Measurements from ENCODE around the gene RRAD.

RRAD gene

GRCh38 chr16:66899945-66900710 is 25.2 kb downstream of the RRAD start (continued):
- no peak for TF ChIP-seq ZNF132 (tag by site-specific recombination; IDR thresholded peaks at IDR 0.05; ENCODE audit: borderline replicate concordance)
- TF ChIP-seq ZNF112 (tag by site-specific recombination; IDR thresholded peaks at IDR 0.05): no peak
- no peak for TF ChIP-seq REPIN1 (tag by site-specific recombination; IDR thresholded peaks at IDR 0.05; ENCODE audit: low read depth)
- no peak for TF ChIP-seq ZNF830 (tag by site-specific recombination; IDR thresholded peaks at IDR 0.05; ENCODE audit: low read depth)
- TF ChIP-seq ZNF48 (tag by site-specific recombination; IDR thresholded peaks at IDR 0.05): no peak
- TF ChIP-seq, protein P1, sequence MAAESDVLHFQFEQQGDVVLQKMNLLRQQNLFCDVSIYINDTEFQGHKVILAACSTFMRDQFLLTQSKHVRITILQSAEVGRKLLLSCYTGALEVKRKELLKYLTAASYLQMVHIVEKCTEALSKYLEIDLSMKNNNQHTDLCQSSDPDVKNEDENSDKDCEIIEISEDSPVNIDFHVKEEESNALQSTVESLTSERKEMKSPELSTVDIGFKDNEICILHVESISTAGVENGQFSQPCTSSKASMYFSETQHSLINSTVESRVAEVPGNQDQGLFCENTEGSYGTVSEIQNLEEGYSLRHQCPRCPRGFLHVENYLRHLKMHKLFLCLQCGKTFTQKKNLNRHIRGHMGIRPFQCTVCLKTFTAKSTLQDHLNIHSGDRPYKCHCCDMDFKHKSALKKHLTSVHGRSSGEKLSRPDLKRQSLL (tag by site-specific recombination; IDR thresholded peaks at IDR 0.05): no peak
- TF ChIP-seq OVOL3 (tag by site-specific recombination; IDR thresholded peaks at IDR 0.05): no peak
- TF ChIP-seq ZNF155 (tag by site-specific recombination; IDR thresholded peaks at IDR 0.05): no peak
- TF ChIP-seq ZNF624 (tag by site-specific recombination; IDR thresholded peaks at IDR 0.05): no peak
- no peak for TF ChIP-seq ZNF837 (tag by site-specific recombination; IDR thresholded peaks at IDR 0.05)
- peak; percentile 18; the same call in 1 of the 2 replicates for TF ChIP-seq ZNF639 (tag by site-specific recombination; IDR thresholded peaks at IDR 0.05)
- peak; percentile 54; the same call in 1 of the 2 replicates for TF ChIP-seq ZXDB (tag by site-specific recombination; IDR thresholded peaks at IDR 0.05)
- TF ChIP-seq ZNF19 (tag by site-specific recombination; IDR thresholded peaks at IDR 0.05; ENCODE audit: low read depth): no peak
- no peak for TF ChIP-seq BCL11B (tag by site-specific recombination; IDR thresholded peaks at IDR 0.05; ENCODE audit: low read depth)
- TF ChIP-seq YY2 (tag by site-specific recombination; IDR thresholded peaks at IDR 0.05): no peak
- TF ChIP-seq KLF7 (tag by site-specific recombination; IDR thresholded peaks at IDR 0.05; ENCODE audit: borderline replicate concordance): no peak
- TF ChIP-seq, protein P2, sequence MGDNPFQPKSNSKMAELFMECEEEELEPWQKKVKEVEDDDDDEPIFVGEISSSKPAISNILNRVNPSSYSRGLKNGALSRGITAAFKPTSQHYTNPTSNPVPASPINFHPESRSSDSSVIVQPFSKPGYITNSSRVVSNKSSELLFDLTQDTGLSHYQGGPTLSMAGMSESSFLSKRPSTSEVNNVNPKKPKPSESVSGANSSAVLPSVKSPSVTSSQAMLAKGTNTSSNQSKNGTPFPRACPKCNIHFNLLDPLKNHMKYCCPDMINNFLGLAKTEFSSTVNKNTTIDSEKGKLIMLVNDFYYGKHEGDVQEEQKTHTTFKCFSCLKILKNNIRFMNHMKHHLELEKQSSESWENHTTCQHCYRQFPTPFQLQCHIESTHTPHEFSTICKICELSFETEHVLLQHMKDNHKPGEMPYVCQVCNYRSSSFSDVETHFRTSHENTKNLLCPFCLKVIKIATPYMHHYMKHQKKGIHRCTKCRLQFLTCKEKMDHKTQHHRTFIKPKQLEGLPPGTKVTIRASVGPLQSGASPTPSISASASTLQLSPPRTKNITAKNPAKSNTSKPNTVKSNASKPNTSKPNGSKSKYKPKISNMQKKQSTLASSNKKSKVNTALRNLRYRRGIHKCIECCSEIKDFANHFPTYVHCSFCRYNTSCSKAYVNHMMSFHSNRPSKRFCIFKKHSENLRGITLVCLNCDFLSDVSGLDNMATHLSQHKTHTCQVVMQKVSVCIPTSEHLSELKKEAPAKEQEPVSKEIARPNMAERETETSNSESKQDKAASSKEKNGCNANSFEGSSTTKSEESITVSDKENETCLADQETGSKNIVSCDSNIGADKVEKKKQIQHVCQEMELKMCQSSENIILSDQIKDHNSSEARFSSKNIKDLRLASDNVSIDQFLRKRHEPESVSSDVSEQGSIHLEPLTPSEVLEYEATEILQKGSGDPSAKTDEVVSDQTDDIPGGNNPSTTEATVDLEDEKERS (tag by site-specific recombination; IDR thresholded peaks at IDR 0.05): no peak
- TF ChIP-seq ZNF626 (tag by site-specific recombination; IDR thresholded peaks at IDR 0.05): no peak
- TF ChIP-seq SCRT2 (tag by site-specific recombination; IDR thresholded peaks at IDR 0.05): no peak
- TF ChIP-seq, protein P3, sequence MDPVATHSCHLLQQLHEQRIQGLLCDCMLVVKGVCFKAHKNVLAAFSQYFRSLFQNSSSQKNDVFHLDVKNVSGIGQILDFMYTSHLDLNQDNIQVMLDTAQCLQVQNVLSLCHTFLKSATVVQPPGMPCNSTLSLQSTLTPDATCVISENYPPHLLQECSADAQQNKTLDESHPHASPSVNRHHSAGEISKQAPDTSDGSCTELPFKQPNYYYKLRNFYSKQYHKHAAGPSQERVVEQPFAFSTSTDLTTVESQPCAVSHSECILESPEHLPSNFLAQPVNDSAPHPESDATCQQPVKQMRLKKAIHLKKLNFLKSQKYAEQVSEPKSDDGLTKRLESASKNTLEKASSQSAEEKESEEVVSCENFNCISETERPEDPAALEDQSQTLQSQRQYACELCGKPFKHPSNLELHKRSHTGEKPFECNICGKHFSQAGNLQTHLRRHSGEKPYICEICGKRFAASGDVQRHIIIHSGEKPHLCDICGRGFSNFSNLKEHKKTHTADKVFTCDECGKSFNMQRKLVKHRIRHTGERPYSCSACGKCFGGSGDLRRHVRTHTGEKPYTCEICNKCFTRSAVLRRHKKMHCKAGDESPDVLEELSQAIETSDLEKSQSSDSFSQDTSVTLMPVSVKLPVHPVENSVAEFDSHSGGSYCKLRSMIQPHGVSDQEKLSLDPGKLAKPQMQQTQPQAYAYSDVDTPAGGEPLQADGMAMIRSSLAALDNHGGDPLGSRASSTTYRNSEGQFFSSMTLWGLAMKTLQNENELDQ (tag by site-specific recombination; IDR thresholded peaks at IDR 0.05; ENCODE audit: low read depth): no peak
- no peak for TF ChIP-seq ZNF138 (tag by site-specific recombination; IDR thresholded peaks at IDR 0.05; ENCODE audit: borderline replicate concordance)
- peak; percentile 86 for TF ChIP-seq PATZ1 (tag by site-specific recombination; IDR thresholded peaks at IDR 0.05)
- TF ChIP-seq, protein P4, sequence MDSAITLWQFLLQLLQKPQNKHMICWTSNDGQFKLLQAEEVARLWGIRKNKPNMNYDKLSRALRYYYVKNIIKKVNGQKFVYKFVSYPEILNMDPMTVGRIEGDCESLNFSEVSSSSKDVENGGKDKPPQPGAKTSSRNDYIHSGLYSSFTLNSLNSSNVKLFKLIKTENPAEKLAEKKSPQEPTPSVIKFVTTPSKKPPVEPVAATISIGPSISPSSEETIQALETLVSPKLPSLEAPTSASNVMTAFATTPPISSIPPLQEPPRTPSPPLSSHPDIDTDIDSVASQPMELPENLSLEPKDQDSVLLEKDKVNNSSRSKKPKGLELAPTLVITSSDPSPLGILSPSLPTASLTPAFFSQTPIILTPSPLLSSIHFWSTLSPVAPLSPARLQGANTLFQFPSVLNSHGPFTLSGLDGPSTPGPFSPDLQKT (IDR thresholded peaks at IDR 0.05; ENCODE audit: borderline replicate concordance, low read depth, low read length): no peak
- TF ChIP-seq PRDM6 (tag by site-specific recombination; IDR thresholded peaks at IDR 0.05): no peak
- no peak for TF ChIP-seq PRDM1 (tag by site-specific recombination; IDR thresholded peaks at IDR 0.05)
- TF ChIP-seq HOXD13 (CRISPR knock-in tag; IDR thresholded peaks at IDR 0.05; ENCODE audit: borderline replicate concordance): no peak
- TF ChIP-seq ZNF341 (tag by site-specific recombination; IDR thresholded peaks at IDR 0.05; ENCODE audit: low read depth): no peak

All from HEK293 (cell line).